HepG2 (cell line): ENCODE data around the gene F12. TPM values are rescaled to one million over a fixed set of nuclear protein-coding genes. Genes with fewer than 3 reads are reported as not detected.

Experiments used
- BHLHE40 ChIP-seq: IDR thresholded peaks from 2 replicates; pipeline ENCODE4 v1.6.1; 2011; ENCODE audit warnings: low read length, improper control_type of control experiment
- CREBL2 ChIP-seq: sonication (generic); formaldehyde crosslinking; IDR thresholded peaks from 2 replicates; pipeline ENCODE4 v1.8.1; 2023; ENCODE audit warnings: missing genetic modification reagents, mild to moderate bottlenecking, borderline replicate concordance
- MAZ ChIP-seq, 2 experiments: sonication (generic) in 1 of 2; formaldehyde crosslinking in 1 of 2; IDR thresholded peaks; 2 replicates each; pipeline versions ENCODE4 v1.5.0 to v1.6.1; 2012 to 2020; ENCODE audit warnings: low read depth in 2 of 2, mild to moderate bottlenecking in 2 of 2, borderline replicate concordance in 1 of 2, improper control_type of control experiment in 1 of 2, low read length in 1 of 2, missing genetic modification reagents in 1 of 2, moderate library complexity in 1 of 2
- TSC22D2 ChIP-seq: sonication (generic); formaldehyde crosslinking; IDR thresholded peaks from 2 replicates; pipeline ENCODE4 v1.5.1; 2020; ENCODE audit warnings: missing genetic modification reagents, mild to moderate bottlenecking, borderline replicate concordance
- ZBTB33 ChIP-seq: sonication (generic); formaldehyde crosslinking; IDR thresholded peaks from 2 replicates; pipeline ENCODE4 v1.4.0; 2020; ENCODE audit warnings: missing genetic modification reagents
- polyA plus RNA-seq, 8 experiments: library from polyadenylated mRNA; depleted of rRNA in 3 of 8; stranded (reverse) in 7 of 8; unstranded in 1 of 8; fragments of >200 nt; fragmentation: Illumina TruSeq in 4 of 8; extraction: Trizol in 4 of 8; gene quantifications; 2 replicates each; pipeline versions ENCODE4 v1.2.1 to v1.2.3, GENCODE V29; 2011 to 2016; ENCODE audit warnings: low read depth in 4 of 8, missing spikeins in 1 of 8, mixed read lengths in 1 of 8; ENCODE audit not compliant: insufficient read depth in 1 of 8
- total RNA-seq, 5 experiments: library from RNA; depleted of rRNA; stranded (reverse); fragments of >200 nt; fragmentation: Illumina TruSeq; extraction: Trizol; gene quantifications; 2 replicates each; pipeline ENCODE4 v1.2.3, GENCODE V29; 2016; ENCODE audit warnings: low read depth in 1 of 5
- TF ChIP-seq, protein P1 (sequence below): sonication (generic); formaldehyde crosslinking; IDR thresholded peaks from 2 replicates; pipeline ENCODE4 v1.5.0; 2020; ENCODE audit warnings: mild to moderate bottlenecking, missing genetic modification reagents, moderate library complexity
- TF ChIP-seq, protein P2 (sequence below): sonication (generic); formaldehyde crosslinking; conservative IDR thresholded peaks from 2 replicates; pipeline ENCODE4 v1.5.0; 2020; ENCODE audit warnings: missing genetic modification reagents
- TF ChIP-seq, protein P3 (sequence below): sonication (generic); formaldehyde crosslinking; IDR thresholded peaks from 2 replicates; pipeline ENCODE4 v1.4.0; 2020; ENCODE audit warnings: missing genetic modification reagents, borderline replicate concordance
- TF ChIP-seq, protein P4 (sequence below): sonication (generic); formaldehyde crosslinking; IDR thresholded peaks from 2 replicates; pipeline ENCODE4 v1.5.0; 2020; ENCODE audit warnings: mild to moderate bottlenecking, missing genetic modification reagents, borderline replicate concordance

The F12 gene
- total and polyA plus RNA-seq, 2 of the 13 experiments (the other 11 are each of a cell fraction or from before 2014, with no cell fraction given), result 2.5 to 3.0 TPM

DNA sequence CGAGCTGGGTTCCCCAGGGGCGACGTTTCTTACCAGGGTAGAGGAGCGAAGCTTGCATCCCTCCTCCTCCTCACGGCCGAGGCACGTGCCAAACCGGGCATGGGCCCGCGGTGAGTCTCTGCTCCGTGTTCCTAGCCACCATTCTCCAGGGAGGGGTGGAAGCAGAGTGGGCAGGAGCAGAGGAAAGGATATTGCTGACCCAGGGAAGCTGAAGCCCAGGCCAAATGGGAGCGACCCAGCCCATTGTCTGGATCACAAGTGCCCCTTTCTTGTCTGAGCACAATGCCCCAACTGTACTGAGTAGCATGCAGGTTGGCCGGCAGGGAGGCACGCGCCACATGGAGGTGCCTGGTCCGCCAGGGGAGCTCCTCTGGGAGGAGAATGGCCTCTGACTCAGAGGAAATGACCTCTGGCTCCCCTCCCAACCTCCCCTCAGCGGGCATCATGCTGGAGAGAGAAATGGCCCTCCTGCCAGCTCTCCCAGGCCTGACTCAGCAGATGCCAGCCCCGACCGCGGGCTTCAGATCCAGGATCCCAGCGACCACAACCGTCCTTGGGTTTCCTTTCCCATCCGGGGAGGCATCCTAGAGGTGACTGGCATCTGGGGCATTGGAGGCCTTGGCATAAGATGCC is 38.4 kb upstream of the F12 start (continued):
- TF ChIP-seq, protein P1, sequence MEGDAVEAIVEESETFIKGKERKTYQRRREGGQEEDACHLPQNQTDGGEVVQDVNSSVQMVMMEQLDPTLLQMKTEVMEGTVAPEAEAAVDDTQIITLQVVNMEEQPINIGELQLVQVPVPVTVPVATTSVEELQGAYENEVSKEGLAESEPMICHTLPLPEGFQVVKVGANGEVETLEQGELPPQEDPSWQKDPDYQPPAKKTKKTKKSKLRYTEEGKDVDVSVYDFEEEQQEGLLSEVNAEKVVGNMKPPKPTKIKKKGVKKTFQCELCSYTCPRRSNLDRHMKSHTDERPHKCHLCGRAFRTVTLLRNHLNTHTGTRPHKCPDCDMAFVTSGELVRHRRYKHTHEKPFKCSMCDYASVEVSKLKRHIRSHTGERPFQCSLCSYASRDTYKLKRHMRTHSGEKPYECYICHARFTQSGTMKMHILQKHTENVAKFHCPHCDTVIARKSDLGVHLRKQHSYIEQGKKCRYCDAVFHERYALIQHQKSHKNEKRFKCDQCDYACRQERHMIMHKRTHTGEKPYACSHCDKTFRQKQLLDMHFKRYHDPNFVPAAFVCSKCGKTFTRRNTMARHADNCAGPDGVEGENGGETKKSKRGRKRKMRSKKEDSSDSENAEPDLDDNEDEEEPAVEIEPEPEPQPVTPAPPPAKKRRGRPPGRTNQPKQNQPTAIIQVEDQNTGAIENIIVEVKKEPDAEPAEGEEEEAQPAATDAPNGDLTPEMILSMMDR (CRISPR knock-in tag), result peak; percentile 46
- TF ChIP-seq CREBL2 (CRISPR knock-in tag) (no peak; the same call in 1 of the 2 replicates), ZBTB33 (peak; percentile 64), BHLHE40 (peak; percentile 85), MAZ (IDR thresholded peaks at IDR 0.05; ENCODE audit: borderline replicate concordance, low read depth, low read length) (no peak; the same call in 1 of the 2 replicates), MAZ (CRISPR knock-in tag; IDR thresholded peaks at IDR 0.05; ENCODE audit: low read depth) (no peak), TSC22D2 (CRISPR knock-in tag) (peak; percentile 49; the same call in 1 of the 2 replicates)
- TF ChIP-seq, protein P2, sequence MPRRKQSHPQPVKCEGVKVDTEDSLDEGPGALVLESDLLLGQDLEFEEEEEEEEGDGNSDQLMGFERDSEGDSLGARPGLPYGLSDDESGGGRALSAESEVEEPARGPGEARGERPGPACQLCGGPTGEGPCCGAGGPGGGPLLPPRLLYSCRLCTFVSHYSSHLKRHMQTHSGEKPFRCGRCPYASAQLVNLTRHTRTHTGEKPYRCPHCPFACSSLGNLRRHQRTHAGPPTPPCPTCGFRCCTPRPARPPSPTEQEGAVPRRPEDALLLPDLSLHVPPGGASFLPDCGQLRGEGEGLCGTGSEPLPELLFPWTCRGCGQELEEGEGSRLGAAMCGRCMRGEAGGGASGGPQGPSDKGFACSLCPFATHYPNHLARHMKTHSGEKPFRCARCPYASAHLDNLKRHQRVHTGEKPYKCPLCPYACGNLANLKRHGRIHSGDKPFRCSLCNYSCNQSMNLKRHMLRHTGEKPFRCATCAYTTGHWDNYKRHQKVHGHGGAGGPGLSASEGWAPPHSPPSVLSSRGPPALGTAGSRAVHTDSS (CRISPR knock-in tag), result no peak
- TF ChIP-seq, protein P3, sequence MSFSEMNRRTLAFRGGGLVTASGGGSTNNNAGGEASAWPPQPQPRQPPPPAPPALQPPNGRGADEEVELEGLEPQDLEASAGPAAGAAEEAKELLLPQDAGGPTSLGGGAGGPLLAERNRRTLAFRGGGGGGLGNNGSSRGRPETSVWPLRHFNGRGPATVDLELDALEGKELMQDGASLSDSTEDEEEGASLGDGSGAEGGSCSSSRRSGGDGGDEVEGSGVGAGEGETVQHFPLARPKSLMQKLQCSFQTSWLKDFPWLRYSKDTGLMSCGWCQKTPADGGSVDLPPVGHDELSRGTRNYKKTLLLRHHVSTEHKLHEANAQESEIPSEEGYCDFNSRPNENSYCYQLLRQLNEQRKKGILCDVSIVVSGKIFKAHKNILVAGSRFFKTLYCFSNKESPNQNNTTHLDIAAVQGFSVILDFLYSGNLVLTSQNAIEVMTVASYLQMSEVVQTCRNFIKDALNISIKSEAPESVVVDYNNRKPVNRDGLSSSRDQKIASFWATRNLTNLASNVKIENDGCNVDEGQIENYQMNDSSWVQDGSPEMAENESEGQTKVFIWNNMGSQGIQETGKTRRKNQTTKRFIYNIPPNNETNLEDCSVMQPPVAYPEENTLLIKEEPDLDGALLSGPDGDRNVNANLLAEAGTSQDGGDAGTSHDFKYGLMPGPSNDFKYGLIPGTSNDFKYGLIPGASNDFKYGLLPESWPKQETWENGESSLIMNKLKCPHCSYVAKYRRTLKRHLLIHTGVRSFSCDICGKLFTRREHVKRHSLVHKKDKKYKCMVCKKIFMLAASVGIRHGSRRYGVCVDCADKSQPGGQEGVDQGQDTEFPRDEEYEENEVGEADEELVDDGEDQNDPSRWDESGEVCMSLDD (CRISPR knock-in tag), result no peak
- TF ChIP-seq, protein P4, sequence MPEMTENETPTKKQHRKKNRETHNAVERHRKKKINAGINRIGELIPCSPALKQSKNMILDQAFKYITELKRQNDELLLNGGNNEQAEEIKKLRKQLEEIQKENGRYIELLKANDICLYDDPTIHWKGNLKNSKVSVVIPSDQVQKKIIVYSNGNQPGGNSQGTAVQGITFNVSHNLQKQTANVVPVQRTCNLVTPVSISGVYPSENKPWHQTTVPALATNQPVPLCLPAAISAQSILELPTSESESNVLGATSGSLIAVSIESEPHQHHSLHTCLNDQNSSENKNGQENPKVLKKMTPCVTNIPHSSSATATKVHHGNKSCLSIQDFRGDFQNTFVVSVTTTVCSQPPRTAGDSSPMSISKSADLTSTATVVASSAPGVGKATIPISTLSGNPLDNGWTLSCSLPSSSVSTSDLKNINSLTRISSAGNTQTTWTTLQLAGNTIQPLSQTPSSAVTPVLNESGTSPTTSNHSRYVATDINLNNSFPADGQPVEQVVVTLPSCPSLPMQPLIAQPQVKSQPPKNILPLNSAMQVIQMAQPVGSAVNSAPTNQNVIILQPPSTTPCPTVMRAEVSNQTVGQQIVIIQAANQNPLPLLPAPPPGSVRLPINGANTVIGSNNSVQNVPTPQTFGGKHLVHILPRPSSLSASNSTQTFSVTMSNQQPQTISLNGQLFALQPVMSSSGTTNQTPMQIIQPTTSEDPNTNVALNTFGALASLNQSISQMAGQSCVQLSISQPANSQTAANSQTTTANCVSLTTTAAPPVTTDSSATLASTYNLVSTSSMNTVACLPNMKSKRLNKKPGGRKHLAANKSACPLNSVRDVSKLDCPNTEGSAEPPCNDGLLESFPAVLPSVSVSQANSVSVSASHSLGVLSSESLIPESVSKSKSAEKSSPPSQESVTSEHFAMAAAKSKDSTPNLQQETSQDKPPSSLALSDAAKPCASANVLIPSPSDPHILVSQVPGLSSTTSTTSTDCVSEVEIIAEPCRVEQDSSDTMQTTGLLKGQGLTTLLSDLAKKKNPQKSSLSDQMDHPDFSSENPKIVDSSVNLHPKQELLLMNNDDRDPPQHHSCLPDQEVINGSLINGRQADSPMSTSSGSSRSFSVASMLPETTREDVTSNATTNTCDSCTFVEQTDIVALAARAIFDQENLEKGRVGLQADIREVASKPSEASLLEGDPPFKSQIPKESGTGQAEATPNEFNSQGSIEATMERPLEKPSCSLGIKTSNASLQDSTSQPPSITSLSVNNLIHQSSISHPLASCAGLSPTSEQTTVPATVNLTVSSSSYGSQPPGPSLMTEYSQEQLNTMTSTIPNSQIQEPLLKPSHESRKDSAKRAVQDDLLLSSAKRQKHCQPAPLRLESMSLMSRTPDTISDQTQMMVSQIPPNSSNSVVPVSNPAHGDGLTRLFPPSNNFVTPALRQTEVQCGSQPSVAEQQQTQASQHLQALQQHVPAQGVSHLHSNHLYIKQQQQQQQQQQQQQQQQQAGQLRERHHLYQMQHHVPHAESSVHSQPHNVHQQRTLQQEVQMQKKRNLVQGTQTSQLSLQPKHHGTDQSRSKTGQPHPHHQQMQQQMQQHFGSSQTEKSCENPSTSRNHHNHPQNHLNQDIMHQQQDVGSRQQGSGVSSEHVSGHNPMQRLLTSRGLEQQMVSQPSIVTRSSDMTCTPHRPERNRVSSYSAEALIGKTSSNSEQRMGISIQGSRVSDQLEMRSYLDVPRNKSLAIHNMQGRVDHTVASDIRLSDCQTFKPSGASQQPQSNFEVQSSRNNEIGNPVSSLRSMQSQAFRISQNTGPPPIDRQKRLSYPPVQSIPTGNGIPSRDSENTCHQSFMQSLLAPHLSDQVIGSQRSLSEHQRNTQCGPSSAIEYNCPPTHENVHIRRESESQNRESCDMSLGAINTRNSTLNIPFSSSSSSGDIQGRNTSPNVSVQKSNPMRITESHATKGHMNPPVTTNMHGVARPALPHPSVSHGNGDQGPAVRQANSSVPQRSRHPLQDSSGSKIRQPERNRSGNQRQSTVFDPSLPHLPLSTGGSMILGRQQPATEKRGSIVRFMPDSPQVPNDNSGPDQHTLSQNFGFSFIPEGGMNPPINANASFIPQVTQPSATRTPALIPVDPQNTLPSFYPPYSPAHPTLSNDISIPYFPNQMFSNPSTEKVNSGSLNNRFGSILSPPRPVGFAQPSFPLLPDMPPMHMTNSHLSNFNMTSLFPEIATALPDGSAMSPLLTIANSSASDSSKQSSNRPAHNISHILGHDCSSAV (CRISPR knock-in tag), result no peak
